Measurements from ENCODE around the gene RBBP8. TPM values are rescaled to one million over a fixed set of nuclear protein-coding genes. Genes with fewer than 3 reads are reported as not detected.

The RBBP8 gene
- total RNA-seq, 4 donors from 2014 or later: 14.2 to 33.5 (median 20.9) TPM

GRCh38 chr18:22924589-22924988 is 8.5 kb upstream of the RBBP8 start:
- Histone ChIP-seq H3K36me3 (no peaks in the 10 kb centered on the region), H3K4me1 (no peaks in the 10 kb centered on the region), H3K4me3 (no peak overlapping the region), H3K27me3 (no peaks in the 10 kb centered on the region), H3K9me3 (no peaks in the 10 kb centered on the region), H3K27ac (no peak overlapping the region)
- 80 to 89% methylated on average over 1 to 2 of the region's 2 CpGs for WGBS, 2 donors (ENCODE audit: low coverage in 1 of 2)
- ATAC-seq: no peak
- TF ChIP-seq POLR2A (IDR thresholded peaks at IDR 0.05) (no peak), EP300 (IDR thresholded peaks at IDR 0.05) (no peak), CTCF (IDR thresholded peaks at IDR 0.05) (no peak), POLR2AphosphoS5 (IDR thresholded peaks at IDR 0.05) (no peak)

GRCh38 chr18:22926454-22926853 is 6.7 kb upstream of the RBBP8 start:
- 70 to 72% methylated on average over 4 of the region's 4 CpGs for WGBS, 2 donors (ENCODE audit: low coverage in 1 of 2)
- TF ChIP-seq POLR2AphosphoS5 (IDR thresholded peaks at IDR 0.05): no peak
- no peak for TF ChIP-seq EP300 (IDR thresholded peaks at IDR 0.05)
- no peak for TF ChIP-seq CTCF (IDR thresholded peaks at IDR 0.05)
- no peaks in the 10 kb centered on the region for H3K9me3 ChIP-seq
- H3K36me3 ChIP-seq: no peaks in the 10 kb centered on the region
- no peak overlapping the region for H3K27ac ChIP-seq
- no peaks in the 10 kb centered on the region for H3K4me1 ChIP-seq
- H3K4me3 ChIP-seq: no peak overlapping the region
- no peaks in the 10 kb centered on the region for H3K27me3 ChIP-seq
- ATAC-seq: no peak

GRCh38 chr18:22928339-22928738 is 4.8 kb upstream of the RBBP8 start:
- no peaks in the 10 kb centered on the region for H3K9me3 ChIP-seq
- H3K36me3 ChIP-seq: no peaks in the 10 kb centered on the region
- peaks cover 0 to 8% (median 0%) of the 10 kb centered on the region in 3 donors for H3K4me1 ChIP-seq
- TF ChIP-seq CTCF (IDR thresholded peaks at IDR 0.05) (no peak), POLR2A (IDR thresholded peaks at IDR 0.05) (no peak), EP300 (IDR thresholded peaks at IDR 0.05) (no peak), POLR2AphosphoS5 (IDR thresholded peaks at IDR 0.05) (no peak)
- H3K27me3 ChIP-seq: no peaks in the 10 kb centered on the region
- ATAC-seq: no peak
- no peak overlapping the region for H3K27ac ChIP-seq
- 50 to 76% methylated on average over 2 to 3 of the region's 3 CpGs for WGBS, 2 donors (ENCODE audit: low coverage in 1 of 2)
- H3K4me3 ChIP-seq: no peak overlapping the region

- H3K4me1 ChIP-seq: peaks cover 0 to 18% (median 0%) of the 10 kb centered on the region in 3 donors
- no peaks in the 10 kb centered on the region for H3K27me3 ChIP-seq
- WGBS, 2 donors (ENCODE audit: low coverage in 1 of 2): 74 to 76% methylated on average over 2 of the region's 2 CpGs
- no peaks in the 10 kb centered on the region for H3K36me3 ChIP-seq
- no peak overlapping the region for H3K27ac ChIP-seq
- H3K4me3 ChIP-seq: no peak overlapping the region
- no peak for ATAC-seq
- H3K9me3 ChIP-seq: no peaks in the 10 kb centered on the region
- TF ChIP-seq CTCF (IDR thresholded peaks at IDR 0.05): peak; percentile 48 to 80 (median 64)
- TF ChIP-seq EP300 (IDR thresholded peaks at IDR 0.05): no peak
Measured at GRCh38 chr18:22930089-22930713, 2.9 kb upstream of the RBBP8 start.

- Histone ChIP-seq H3K27ac (peak overlapping the region; percentile 92 to 99 (median 94)), H3K4me3 (peak overlapping the region; percentile 74 to 89), H3K4me1 (peaks cover 0 to 18% (median 0%) of the 10 kb centered on the region in 3 donors), H3K36me3 (peaks cover 0 to 12% of the 10 kb centered on the region in 2 donors), H3K9me3 (no peaks in the 10 kb centered on the region), H3K27me3 (no peaks in the 10 kb centered on the region)
- ATAC-seq: peak; percentile 64
- TF ChIP-seq POLR2A (IDR thresholded peaks at IDR 0.05) (no peak), CTCF (IDR thresholded peaks at IDR 0.05) (no peak), POLR2AphosphoS5 (IDR thresholded peaks at IDR 0.05) (no peak), EP300 (IDR thresholded peaks at IDR 0.05) (no peak)
- WGBS, 2 donors (ENCODE audit: low coverage in 1 of 2): 0% methylated on average over 8 to 9 of the region's 17 CpGs
Measured at GRCh38 chr18:22932885-22933205, 283 bp upstream of the RBBP8 start.

Data from gastroesophageal sphincter (tissue), 4 donors.